Stimulated activated CD4-positive, alpha-beta T cell treated with anti-CD3 and anti-CD28 coated beads, Interleukin-12 subunit alpha, Interleukin-12 subunit beta, amount 100 ng/mL, for 24 hours (primary cell): Measurements from ENCODE around the gene HMBS.
"Not testable (repeated sequence)": the region's sequence is repeated elsewhere in the genome, so short reads cannot be mapped to it uniquely, and the experiment has no call there.

Experiments used
- DNase-seq, 2 experiments: peaks; one replicate each; pipeline ENCODE4 v3.0.0-alpha.2; 2020; ENCODE audit warnings: low read depth in 2 of 2

The HMBS gene

GRCh38 chr11:119118227-119118626 lies 33.5 kb downstream of the HMBS start:
- DNase-seq, result no peak

DNA sequence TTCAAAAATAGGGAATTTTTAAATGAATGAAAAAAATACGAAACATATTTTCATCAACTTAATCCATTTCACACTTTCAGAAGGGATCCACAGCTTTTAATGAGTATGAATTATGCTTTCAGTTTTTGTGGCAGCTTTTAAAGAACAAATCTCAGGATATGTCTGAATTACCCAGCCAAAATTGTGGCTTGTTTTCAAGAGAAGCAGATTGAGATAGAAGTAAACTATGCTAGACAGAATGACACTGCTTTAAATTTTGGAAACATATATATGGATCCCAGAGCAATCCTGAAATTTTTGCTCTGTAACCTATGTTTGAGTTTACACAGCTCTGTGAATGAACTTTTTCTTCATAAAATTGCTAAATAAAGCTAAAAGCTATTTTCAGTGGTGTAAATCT lies 34.3 kb downstream of the HMBS start:
- no peak for DNase-seq

- no peak for DNase-seq
Observed at GRCh38 chr11:119120639-119121007, 35.9 kb downstream of the HMBS start.

DNA sequence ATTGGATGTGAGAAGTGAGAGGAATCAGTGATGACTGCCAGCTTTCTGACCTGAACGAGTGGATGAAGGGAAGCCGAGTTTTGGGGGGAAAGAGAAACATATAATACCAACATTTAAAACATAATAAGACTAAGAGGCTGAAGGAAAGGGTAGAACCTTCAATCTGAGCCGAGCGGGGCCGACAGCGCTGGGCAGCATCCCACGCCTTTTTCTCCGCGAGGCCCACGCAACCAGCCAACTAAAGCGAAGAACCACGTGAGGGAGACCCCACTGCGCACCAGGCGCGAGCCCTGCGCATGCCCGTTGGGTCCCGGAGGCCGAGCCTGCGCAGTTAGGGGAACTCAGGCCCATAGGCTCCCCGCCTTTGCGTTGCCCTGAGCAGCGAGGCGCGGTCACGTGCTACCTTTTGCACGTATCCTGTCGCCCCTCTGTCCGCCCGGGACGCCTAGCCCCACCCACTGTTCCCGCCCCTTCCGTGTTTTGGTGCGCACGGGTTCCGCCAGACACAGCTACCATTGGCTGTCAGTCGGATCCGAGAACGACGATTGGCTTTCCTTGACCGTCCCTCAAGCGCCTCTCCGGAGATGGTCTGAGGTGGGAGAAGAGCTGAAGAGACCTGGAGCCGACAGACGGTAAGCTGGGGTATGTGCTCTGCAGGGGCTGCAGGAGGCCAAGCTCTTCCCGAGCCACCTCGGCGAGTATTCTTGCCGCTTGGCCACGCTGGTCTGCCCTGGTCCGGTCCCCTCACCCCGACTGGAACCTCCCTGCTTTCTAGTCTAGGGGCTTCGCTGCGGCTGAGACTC lies 36.5 kb downstream of the HMBS start, which contains the start of gene HINFP:
TSS of gene HINFP (plus strand) at position 573 of the 803 bp plus-strand sequence. CDS start 5,365 bp downstream, outside the sequence.
- peak; percentile 100 for DNase-seq

DNA sequence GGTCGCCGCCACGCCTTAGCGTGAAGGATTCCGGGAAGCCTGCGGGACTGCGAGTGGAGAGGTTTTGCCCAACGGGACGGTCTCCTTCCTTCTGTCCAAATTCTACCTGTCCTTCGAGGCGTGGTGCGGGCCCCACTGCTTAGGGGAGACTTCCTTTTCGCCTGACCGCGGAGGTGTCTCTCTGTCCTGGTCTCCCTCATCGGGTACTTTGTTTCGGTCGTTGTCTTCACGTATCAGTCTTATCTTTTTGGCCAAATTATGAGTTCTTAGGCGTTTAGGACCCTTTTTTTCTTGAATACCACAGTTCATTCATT lies 37.1 kb downstream of the HMBS start:
- no peak for DNase-seq

GRCh38 chr11:119125821-119126220 lies 41.1 kb downstream of the HMBS start:
- DNase-seq, result no peak

GRCh38 chr11:119126675-119127268 lies 42.1 kb downstream of the HMBS start:
- DNase-seq, result no peak

GRCh38 chr11:119130662-119131061 lies 46.0 kb downstream of the HMBS start:
- DNase-seq, result no peak

GRCh38 chr11:119134389-119134978 lies 49.8 kb downstream of the HMBS start:
- no peak for DNase-seq

DNA sequence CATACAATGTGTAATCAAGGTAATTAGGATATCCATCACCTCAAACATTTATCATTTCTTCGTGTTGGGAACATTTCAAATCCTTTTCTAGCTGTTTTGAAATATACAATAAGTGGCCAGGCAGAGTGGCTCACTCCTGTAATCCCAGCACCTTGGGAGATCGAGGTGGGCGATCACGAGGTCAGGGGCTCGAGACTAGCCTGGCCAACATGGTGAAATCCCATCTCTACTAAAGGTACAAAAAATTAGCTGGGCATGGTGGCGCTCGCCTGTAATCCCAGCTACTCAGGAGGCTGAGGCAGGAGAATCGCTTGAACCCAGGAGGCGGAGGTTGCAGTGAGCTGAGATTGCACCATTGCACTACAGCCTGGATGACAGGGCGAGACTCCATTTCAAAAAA lies 54.6 kb downstream of the HMBS start:
- not testable (repeated sequence) for DNase-seq
